Left ventricle myocardium inferior (tissue), 1 donor: ENCODE results near the gene VEGFB. TPM values are rescaled to one million over a fixed set of nuclear protein-coding genes. Genes with fewer than 3 reads are reported as not detected.
A peak's percentile ranks its signal among the peaks of the same experiment; 100 is the strongest.

Experiments
- DNase-seq: peaks from one replicate; pipeline ENCODE4 v3.0.0-alpha.2; 2020
- H3K27ac ChIP-seq: fragments of 200-600 bp; replicated peaks from 2 replicates; pipeline ENCODE4 v1.8.0; 2021
- H3K27me3 ChIP-seq: fragments of 200-600 bp; 2 replicates; pipeline ENCODE4 v1.8.0; 2021; ENCODE audit warnings: low read depth
- H3K36me3 ChIP-seq: fragments of 200-600 bp; 2 replicates; pipeline ENCODE4 v1.8.0; 2021
- H3K4me1 ChIP-seq: fragments of 200-600 bp; 2 replicates; pipeline ENCODE4 v1.8.0; 2021
- H3K4me3 ChIP-seq: fragments of 200-600 bp; 2 replicates; pipeline ENCODE4 v1.8.0; 2021; ENCODE audit warnings: mild to moderate bottlenecking, moderate library complexity
- H3K9me3 ChIP-seq: fragments of 200-600 bp; replicated peaks from 2 replicates; pipeline ENCODE4 v1.8.0; 2021
- CTCF ChIP-seq: fragments of 200-600 bp; IDR thresholded peaks from 2 replicates; pipeline ENCODE4 v1.8.0; 2021; ENCODE audit warnings: antibody characterized with exemption, mild to moderate bottlenecking, borderline replicate concordance
- intact Hi-C: fragments of 100-400 bp; cut with micrococcal nuclease; formaldehyde crosslinking; loops from one replicate; pipeline ENCODE4 v1.11.0; 2022
- total RNA-seq: library from RNA; stranded (reverse); fragmentation: NEBNext Ultra II Directional; extraction: Animal tissue kit (Norgen Biotek cat#: 25700); gene quantifications from one replicate; pipeline ENCODE4 v1.2.1, GENCODE V29; 2021
- donor health status: DM: no; HTN: yes; CAD: no; lungs with severe emphysema.

Gene VEGFB
- total RNA-seq, 1 donor from 2014 or later = 272 TPM

- H3K36me3 ChIP-seq = peaks cover 33% of the 10 kb centered on the region
- TF ChIP-seq CTCF = no peak
- H3K4me3 ChIP-seq = peak overlapping the region; percentile 58
- H3K27ac ChIP-seq = peak overlapping the region; percentile 88
- H3K27me3 ChIP-seq = no peaks in the 10 kb centered on the region
- peaks cover 47% of the 10 kb centered on the region for H3K4me1 ChIP-seq
- no peaks in the 10 kb centered on the region for H3K9me3 ChIP-seq
- DNase-seq = no peak
- intact Hi-C loops = loop anchor here (5.0 kb wide), 1 partner anchor 94 kb away; the partner anchor contains the start of gene CATSPERZ
Observed at GRCh38 chr11:64208086-64208795, 26.1 kb upstream of the VEGFB start.

- no peak for TF ChIP-seq CTCF
- DNase-seq = no peak
- intact Hi-C loops = loop anchor here (5.0 kb wide), 1 partner anchor 93 kb away; the partner anchor contains the start of gene CATSPERZ
- H3K4me3 ChIP-seq = no peak overlapping the region
- no peaks in the 10 kb centered on the region for H3K27me3 ChIP-seq
- H3K9me3 ChIP-seq = no peaks in the 10 kb centered on the region
- peaks cover 26% of the 10 kb centered on the region for H3K36me3 ChIP-seq
- H3K27ac ChIP-seq = peak overlapping the region; percentile 88
- peaks cover 44% of the 10 kb centered on the region for H3K4me1 ChIP-seq
Observed at GRCh38 chr11:64208796-64209562, 25.4 kb upstream of the VEGFB start.

GRCh38 chr11:64209563-64209843, 24.9 kb upstream of the VEGFB start:
- TF ChIP-seq CTCF = no peak
- peaks cover 20% of the 10 kb centered on the region for H3K36me3 ChIP-seq
- H3K9me3 ChIP-seq = no peaks in the 10 kb centered on the region
- H3K27ac ChIP-seq = no peak overlapping the region
- intact Hi-C loops = loop anchor here (5.0 kb wide), 1 partner anchor 93 kb away; the partner anchor contains the start of gene CATSPERZ
- peaks cover 39% of the 10 kb centered on the region for H3K4me1 ChIP-seq
- no peak overlapping the region for H3K4me3 ChIP-seq
- no peak for DNase-seq
- no peaks in the 10 kb centered on the region for H3K27me3 ChIP-seq

DNA sequence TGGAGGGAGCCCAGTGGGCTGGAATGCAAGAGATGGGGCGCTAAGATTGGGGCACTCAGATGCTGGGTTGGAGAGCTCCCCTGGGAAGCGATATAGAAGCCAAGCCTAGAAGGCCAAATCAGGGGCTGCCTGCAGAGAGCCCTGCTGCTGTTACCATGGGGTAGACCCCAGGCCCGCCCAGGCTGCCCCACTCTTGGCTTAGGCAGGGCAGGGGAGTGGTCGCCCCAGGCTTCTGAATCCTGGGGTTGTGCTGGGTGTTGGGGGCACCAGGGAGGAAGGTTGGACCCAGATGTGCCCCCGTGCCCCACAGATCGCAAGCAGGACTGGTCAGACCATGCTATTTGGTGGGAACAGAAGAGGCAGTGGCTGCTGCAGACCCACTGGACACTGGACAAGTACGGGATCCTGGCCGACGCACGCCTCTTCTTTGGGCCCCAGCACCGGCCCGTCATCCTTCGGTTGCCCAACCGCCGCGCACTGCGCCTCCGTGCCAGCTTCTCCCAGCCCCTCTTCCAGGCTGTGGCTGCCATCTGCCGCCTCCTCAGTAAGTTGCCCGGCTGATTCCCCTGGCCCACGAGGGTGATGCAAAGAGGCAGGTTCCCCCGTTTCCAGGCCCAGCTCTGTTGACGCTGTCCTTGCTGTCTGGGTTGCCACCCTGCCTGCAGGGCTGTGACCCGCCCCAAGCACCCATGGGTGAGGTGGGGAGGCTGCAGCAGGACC, 23.9 kb upstream of the VEGFB start:
- intact Hi-C loops = no loop called here
- H3K9me3 ChIP-seq = no peaks in the 10 kb centered on the region
- peaks cover 12% of the 10 kb centered on the region for H3K36me3 ChIP-seq
- H3K27me3 ChIP-seq = no peaks in the 10 kb centered on the region
- H3K4me1 ChIP-seq = peaks cover 33% of the 10 kb centered on the region
- H3K27ac ChIP-seq = no peak overlapping the region
- H3K4me3 ChIP-seq = no peak overlapping the region
- DNase-seq = no peak
- no peak for TF ChIP-seq CTCF

GRCh38 chr11:64211181-64211872, 23.1 kb upstream of the VEGFB start:
- Histone ChIP-seq H3K27me3 (no peaks in the 10 kb centered on the region), H3K4me3 (no peak overlapping the region), H3K9me3 (no peaks in the 10 kb centered on the region), H3K27ac (no peak overlapping the region), H3K4me1 (peaks cover 25% of the 10 kb centered on the region), H3K36me3 (peaks cover 3% of the 10 kb centered on the region)
- no peak for DNase-seq
- TF ChIP-seq CTCF = no peak
- intact Hi-C loops = no loop called here
